NAMALWA (cell line): Measurements from ENCODE around the gene DNAJC7.

Source experiments
- DNase-seq: peaks from one replicate; pipeline ENCODE4 v3.0.0-alpha.2; 2015; ENCODE audit warnings: low spot score

DNAJC7 gene

GRCh38 chr17:41975099-41976083 lies 41.8 kb downstream of the DNAJC7 start:
- no peak for DNase-seq

GRCh38 chr17:41974658-41975057 lies 42.6 kb downstream of the DNAJC7 start:
- DNase-seq = no peak

GRCh38 chr17:41974031-41974430 lies 43.2 kb downstream of the DNAJC7 start:
- no peak for DNase-seq

- no peak for DNase-seq
These were observed 43.8 kb downstream of the DNAJC7 start for GRCh38 chr17:41973408-41973811.

- DNase-seq = peak; percentile 41
These were observed 44.5 kb downstream of the DNAJC7 start for GRCh38 chr17:41972571-41973407.

- no peak for DNase-seq
These were observed 45.3 kb downstream of the DNAJC7 start for GRCh38 chr17:41971721-41972523.

- no peak for DNase-seq
These were observed 46.3 kb downstream of the DNAJC7 start for GRCh38 chr17:41970901-41971331.

- DNase-seq = no peak
These were observed 48.6 kb downstream of the DNAJC7 start for GRCh38 chr17:41968676-41969075.

GRCh38 chr17:41967921-41968578 lies 49.2 kb downstream of the DNAJC7 start:
- DNase-seq = no peak

GRCh38 chr17:41967141-41967920 lies 49.9 kb downstream of the DNAJC7 start:
- DNase-seq = peak; percentile 63

- peak; percentile 89 for DNase-seq
These were observed 50.6 kb downstream of the DNAJC7 start, which contains the start of gene CNP for GRCh38 chr17:41966463-41967140. Gene CNP (plus strand): TSS chr17:41966795. CDS start chr17:41966885, 90 bp downstream.

- DNase-seq = peak; percentile 46
These were observed 51.4 kb downstream of the DNAJC7 start for GRCh38 chr17:41965694-41966462.

- peak; percentile 87 for DNase-seq
These were observed 54.3 kb downstream of the DNAJC7 start for GRCh38 chr17:41962768-41963434.

GRCh38 chr17:41962111-41962510 lies 55.1 kb downstream of the DNAJC7 start:
- DNase-seq = peak; percentile 56

GRCh38 chr17:41959336-41960095 lies 57.7 kb downstream of the DNAJC7 start:
- peak; percentile 72 for DNase-seq

GRCh38 chr17:41959030-41959335 lies 58.3 kb downstream of the DNAJC7 start:
- DNase-seq = no peak

GRCh38 chr17:41957869-41958439 lies 59.3 kb downstream of the DNAJC7 start:
- no peak for DNase-seq
